ENCODE data around the gene EZH2.
A peak's percentile ranks its signal among the peaks of the same experiment; 100 is the strongest.

Gene EZH2

DNA sequence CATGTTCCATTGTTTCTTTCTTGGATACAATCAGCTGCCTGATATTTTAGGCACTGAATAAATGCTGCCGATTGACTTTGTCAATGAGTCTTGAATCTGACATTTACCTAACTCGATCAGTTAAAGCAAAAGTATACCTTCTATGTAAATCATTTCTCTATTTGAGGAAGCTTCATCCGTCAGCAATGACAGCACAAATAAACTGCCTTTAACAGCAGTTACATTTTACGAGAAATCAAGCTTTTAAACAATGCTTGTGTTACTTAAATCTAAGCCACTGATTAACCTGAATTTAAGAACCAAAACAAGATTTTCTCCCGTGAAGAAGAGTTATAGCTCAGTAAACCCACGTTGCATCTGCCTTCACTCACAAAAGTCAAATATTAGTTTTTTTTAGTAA lies 114.1 kb downstream of the EZH2 start:
- TF ChIP-seq, protein P1, sequence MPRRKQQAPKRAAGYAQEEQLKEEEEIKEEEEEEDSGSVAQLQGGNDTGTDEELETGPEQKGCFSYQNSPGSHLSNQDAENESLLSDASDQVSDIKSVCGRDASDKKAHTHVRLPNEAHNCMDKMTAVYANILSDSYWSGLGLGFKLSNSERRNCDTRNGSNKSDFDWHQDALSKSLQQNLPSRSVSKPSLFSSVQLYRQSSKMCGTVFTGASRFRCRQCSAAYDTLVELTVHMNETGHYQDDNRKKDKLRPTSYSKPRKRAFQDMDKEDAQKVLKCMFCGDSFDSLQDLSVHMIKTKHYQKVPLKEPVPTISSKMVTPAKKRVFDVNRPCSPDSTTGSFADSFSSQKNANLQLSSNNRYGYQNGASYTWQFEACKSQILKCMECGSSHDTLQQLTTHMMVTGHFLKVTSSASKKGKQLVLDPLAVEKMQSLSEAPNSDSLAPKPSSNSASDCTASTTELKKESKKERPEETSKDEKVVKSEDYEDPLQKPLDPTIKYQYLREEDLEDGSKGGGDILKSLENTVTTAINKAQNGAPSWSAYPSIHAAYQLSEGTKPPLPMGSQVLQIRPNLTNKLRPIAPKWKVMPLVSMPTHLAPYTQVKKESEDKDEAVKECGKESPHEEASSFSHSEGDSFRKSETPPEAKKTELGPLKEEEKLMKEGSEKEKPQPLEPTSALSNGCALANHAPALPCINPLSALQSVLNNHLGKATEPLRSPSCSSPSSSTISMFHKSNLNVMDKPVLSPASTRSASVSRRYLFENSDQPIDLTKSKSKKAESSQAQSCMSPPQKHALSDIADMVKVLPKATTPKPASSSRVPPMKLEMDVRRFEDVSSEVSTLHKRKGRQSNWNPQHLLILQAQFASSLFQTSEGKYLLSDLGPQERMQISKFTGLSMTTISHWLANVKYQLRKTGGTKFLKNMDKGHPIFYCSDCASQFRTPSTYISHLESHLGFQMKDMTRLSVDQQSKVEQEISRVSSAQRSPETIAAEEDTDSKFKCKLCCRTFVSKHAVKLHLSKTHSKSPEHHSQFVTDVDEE (CRISPR knock-in tag; IDR thresholded peaks at IDR 0.05) = no peak
- TF ChIP-seq TOX (CRISPR knock-in tag; IDR thresholded peaks at IDR 0.05; ENCODE audit: borderline replicate concordance) = no peak
- no peak for TF ChIP-seq ZFP30 (CRISPR knock-in tag; IDR thresholded peaks at IDR 0.05)
- no peak for TF ChIP-seq SNAI2 (CRISPR knock-in tag; IDR thresholded peaks at IDR 0.05)
- no peak for TF ChIP-seq RARB (CRISPR knock-in tag; IDR thresholded peaks at IDR 0.05)
- TF ChIP-seq GLIS3 (CRISPR knock-in tag; IDR thresholded peaks at IDR 0.05) = no peak
- TF ChIP-seq TCF4 (CRISPR knock-in tag; IDR thresholded peaks at IDR 0.05; ENCODE audit: borderline replicate concordance) = no peak
- TF ChIP-seq ZNF8 (CRISPR knock-in tag; IDR thresholded peaks at IDR 0.05) = no peak
- no peak for TF ChIP-seq ZFP3 (CRISPR knock-in tag; IDR thresholded peaks at IDR 0.05)
- TF ChIP-seq ZNF565 (CRISPR knock-in tag; conservative IDR thresholded peaks at IDR 0.05; ENCODE audit: low read depth) = no peak
- TF ChIP-seq CSDC2 (CRISPR knock-in tag; IDR thresholded peaks at IDR 0.05) = no peak
- TF ChIP-seq ARNTL (CRISPR knock-in tag; IDR thresholded peaks at IDR 0.05; ENCODE audit: borderline replicate concordance, low read depth) = no peak
- TF ChIP-seq ESRRG (CRISPR knock-in tag; IDR thresholded peaks at IDR 0.05) = no peak
- no peak for TF ChIP-seq BACH2 (CRISPR knock-in tag; IDR thresholded peaks at IDR 0.05; ENCODE audit: borderline replicate concordance)
- TF ChIP-seq, protein P2, sequence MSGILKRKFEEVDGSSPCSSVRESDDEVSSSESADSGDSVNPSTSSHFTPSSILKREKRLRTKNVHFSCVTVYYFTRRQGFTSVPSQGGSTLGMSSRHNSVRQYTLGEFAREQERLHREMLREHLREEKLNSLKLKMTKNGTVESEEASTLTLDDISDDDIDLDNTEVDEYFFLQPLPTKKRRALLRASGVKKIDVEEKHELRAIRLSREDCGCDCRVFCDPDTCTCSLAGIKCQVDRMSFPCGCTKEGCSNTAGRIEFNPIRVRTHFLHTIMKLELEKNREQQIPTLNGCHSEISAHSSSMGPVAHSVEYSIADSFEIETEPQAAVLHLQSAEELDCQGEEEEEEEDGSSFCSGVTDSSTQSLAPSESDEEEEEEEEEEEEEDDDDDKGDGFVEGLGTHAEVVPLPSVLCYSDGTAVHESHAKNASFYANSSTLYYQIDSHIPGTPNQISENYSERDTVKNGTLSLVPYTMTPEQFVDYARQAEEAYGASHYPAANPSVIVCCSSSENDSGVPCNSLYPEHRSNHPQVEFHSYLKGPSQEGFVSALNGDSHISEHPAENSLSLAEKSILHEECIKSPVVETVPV (CRISPR knock-in tag; IDR thresholded peaks at IDR 0.05) = no peak
- TF ChIP-seq, protein P3, sequence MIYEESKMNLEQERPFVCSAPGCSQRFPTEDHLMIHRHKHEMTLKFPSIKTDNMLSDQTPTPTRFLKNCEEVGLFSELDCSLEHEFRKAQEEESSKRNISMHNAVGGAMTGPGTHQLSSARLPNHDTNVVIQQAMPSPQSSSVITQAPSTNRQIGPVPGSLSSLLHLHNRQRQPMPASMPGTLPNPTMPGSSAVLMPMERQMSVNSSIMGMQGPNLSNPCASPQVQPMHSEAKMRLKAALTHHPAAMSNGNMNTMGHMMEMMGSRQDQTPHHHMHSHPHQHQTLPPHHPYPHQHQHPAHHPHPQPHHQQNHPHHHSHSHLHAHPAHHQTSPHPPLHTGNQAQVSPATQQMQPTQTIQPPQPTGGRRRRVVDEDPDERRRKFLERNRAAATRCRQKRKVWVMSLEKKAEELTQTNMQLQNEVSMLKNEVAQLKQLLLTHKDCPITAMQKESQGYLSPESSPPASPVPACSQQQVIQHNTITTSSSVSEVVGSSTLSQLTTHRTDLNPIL (CRISPR knock-in tag; IDR thresholded peaks at IDR 0.05; ENCODE audit: low read depth) = no peak
- ATAC-seq = no peak

DNA sequence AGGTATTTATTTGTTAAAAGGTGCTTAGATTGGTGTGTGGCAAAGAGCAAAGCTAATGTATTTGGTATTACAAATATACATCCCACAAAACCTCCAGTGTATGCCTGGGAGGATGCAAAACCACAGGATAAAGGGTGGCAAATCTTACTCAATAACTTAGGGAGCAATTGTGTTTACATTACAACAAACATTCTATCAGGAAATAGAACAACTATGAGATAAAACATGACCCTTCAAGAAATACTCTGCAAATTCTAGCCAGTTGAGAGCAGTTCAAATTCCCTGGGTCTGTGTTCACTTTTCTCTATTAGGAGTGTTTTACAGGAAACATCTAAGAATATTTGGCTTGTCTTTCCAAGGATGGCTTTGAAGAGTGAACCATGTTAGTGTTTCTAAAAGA lies 120.5 kb downstream of the EZH2 start:
- TF ChIP-seq GLIS3 (CRISPR knock-in tag; IDR thresholded peaks at IDR 0.05) = no peak
- no peak for TF ChIP-seq ISL1 (CRISPR knock-in tag; IDR thresholded peaks at IDR 0.05)
- no peak for TF ChIP-seq OSR1 (CRISPR knock-in tag; IDR thresholded peaks at IDR 0.05)
- no peak for TF ChIP-seq SNAI2 (CRISPR knock-in tag; IDR thresholded peaks at IDR 0.05)
- TF ChIP-seq ZNF565 (CRISPR knock-in tag; conservative IDR thresholded peaks at IDR 0.05; ENCODE audit: low read depth) = no peak
- TF ChIP-seq, protein P3 (CRISPR knock-in tag; IDR thresholded peaks at IDR 0.05; ENCODE audit: low read depth) = no peak
- no peak for TF ChIP-seq TOX (CRISPR knock-in tag; IDR thresholded peaks at IDR 0.05; ENCODE audit: borderline replicate concordance)
- peak; percentile 71 for ATAC-seq

DNA sequence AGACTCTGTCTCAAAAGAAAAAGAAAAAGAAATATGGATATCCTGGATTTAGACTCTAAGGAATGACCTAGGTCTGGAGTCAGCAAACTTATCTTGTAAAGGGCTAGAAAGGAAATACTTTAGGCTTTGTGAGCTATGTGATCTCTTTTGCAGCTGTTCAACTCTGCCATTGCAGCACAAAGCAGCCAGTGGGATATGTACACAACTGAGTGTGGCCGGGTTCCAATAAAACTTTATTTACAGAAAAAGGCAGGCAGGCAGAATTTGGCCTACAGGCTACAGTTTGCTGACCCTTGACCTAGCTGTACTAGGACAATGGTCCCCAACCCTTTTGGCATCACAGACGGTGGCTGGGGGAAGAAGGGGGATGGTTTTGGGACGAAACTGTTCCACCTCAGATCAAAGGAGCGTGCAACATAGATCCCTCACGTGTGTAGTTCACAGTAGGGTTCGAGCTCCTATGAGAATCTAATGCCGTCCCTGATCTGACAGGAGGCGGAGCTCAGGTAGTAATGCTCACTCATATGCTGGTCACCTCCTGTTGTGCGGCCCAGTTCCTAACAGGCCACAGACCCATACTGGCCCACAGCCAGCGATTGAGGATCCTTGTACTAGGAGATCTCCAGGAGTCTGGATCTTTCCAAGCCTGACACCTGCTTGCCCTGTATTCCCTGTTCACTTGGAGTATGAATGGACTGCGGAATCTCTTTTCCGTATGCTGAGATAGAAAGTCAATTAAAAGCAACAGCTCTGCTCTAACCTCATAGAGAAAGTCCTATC lies 122.4 kb downstream of the EZH2 start:
- no peak for ATAC-seq
- no peak for TF ChIP-seq OSR1 (CRISPR knock-in tag; IDR thresholded peaks at IDR 0.05)
- no peak for TF ChIP-seq ISL1 (CRISPR knock-in tag; IDR thresholded peaks at IDR 0.05)
- TF ChIP-seq ESRRG (CRISPR knock-in tag; IDR thresholded peaks at IDR 0.05) = no peak

Measured in SK-N-SH treated with all-trans-retinoic acid at 6 μM for 48 hours (cell line).